NCI-H2029 treated with DMSO at 0.1 percent for 48 hours (cell line): Measurements from ENCODE around the gene FPR1.
"Not testable (repeated sequence)": the region's sequence is repeated elsewhere in the genome, so short reads cannot be mapped to it uniquely, and the experiment has no call there.

Experiments
- DNase-seq: peaks from one replicate; lab custom pipeline; 2025; lab: John Stamatoyannopoulos, UW

The FPR1 gene

GRCh38 chr19:51779703-51780102 is 28.0 kb upstream of the FPR1 start:
- DNase-seq: no peak

- no peak for DNase-seq
Observed at GRCh38 chr19:51779181-51779580, 27.5 kb upstream of the FPR1 start.

GRCh38 chr19:51777570-51778462 is 26.1 kb upstream of the FPR1 start:
- peak; percentile 7 for DNase-seq

DNA sequence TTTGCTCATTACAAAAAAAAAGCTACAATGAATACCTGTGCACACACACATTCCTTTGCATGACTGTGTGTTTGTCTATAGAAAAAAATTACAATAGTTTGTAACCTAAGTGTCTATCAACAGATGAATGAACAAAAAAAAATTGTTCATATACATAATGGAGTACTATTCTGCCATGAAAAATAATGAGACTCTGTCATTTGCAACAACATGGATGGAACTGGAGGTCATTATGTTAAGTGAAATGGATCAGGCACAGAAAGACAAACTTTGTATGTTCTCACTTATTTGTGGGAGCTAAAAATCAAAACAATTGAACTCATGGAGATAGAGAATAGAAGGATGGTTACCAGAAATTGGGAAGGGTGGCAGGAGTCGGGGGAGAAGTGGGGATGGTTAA is 24.9 kb upstream of the FPR1 start:
- DNase-seq: not testable (repeated sequence)

DNA sequence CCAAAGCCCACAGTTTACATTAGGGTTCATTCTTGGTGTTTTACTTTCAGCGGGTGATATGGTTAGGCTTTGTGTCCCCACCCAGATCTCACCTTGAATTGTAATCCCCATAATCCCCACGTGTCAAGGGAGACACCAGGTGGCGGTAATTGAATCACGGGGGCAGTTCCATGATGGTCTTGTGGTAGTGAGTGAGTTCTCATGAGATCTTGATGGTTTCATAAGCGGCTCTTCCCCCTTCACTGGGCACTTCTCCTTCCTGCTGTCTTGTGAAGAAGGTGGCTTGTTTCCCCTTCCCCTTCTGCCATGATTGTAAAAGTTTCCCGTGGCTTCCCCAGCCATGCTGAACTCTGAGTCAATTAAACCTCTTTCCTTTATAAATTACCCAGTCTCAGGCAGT is 21.3 kb upstream of the FPR1 start:
- no peak for DNase-seq

DNA sequence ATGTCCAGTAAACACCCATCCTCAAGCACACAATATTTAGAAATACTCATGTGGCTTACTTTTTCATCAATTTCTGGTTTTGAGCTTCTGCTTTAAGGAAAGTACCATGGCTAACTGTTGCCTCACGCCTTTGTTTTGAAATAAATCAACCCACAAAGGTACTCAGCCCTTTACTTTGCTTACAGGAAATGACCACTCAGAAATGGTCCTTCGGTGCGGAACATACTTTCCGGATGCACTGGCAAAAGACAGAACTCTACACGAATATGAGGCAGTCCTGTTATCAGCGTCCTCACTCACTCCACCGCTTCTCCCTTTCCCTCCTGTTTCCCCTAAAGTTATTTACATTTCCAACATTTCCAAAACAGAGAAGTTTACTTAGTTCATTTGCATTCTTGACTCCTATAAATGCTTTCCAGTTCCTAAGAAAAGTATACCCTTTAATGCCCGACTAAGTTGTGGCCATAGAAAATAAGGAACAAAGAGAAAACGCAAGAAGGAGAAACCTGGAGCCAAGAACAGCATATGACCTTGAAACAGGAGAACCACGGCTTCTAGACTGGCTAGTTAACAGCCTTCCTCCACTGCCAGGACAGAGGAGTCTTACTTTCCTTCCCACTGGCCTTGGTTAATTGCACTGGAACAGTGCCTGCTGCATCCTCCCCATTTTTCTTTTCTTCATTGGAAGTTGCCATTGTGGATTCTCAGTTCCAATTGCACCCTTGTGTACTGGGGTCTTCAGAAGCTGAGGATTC is 19.9 kb upstream of the FPR1 start:
- DNase-seq: no peak

DNA sequence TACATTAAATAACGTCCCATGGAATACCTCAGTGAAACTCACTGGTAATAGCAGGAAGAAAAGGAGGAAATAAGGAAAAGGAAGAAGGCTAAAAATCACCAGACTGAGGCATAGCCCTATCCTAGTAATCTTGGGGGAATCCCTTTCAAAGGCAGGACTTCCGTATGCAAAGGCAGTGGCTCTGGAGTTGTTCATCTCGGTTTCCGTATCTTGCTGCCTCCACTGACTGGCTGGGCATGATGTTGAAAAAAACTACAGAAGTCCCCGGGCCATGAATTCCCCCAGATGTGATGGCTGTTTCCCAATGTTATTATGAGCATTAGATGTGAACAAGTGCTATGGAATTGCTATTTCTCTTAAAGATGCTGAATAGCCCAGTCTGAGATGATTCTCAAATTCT is 14.8 kb upstream of the FPR1 start:
- no peak for DNase-seq

DNA sequence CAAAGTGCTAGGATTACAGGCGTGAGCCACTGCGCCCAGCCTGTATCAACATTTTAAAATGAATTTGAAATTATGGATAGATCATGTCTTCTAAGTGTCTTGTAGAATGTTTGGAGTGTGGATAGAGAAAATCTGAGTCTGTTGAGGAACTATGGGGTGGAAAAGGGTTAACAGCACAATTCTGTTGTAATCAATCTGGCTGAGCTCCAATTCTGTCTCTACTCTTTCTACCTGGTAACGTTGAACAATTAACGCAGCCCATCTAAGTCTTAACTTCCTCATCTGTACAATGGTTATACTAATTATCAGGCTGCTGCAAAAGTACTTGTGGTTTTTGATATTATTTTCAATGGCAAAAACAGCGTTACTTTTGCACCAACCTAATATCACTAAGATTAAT is 13.4 kb upstream of the FPR1 start:
- no peak for DNase-seq

GRCh38 chr19:51761696-51762095 is 10.0 kb upstream of the FPR1 start:
- no peak for DNase-seq

DNA sequence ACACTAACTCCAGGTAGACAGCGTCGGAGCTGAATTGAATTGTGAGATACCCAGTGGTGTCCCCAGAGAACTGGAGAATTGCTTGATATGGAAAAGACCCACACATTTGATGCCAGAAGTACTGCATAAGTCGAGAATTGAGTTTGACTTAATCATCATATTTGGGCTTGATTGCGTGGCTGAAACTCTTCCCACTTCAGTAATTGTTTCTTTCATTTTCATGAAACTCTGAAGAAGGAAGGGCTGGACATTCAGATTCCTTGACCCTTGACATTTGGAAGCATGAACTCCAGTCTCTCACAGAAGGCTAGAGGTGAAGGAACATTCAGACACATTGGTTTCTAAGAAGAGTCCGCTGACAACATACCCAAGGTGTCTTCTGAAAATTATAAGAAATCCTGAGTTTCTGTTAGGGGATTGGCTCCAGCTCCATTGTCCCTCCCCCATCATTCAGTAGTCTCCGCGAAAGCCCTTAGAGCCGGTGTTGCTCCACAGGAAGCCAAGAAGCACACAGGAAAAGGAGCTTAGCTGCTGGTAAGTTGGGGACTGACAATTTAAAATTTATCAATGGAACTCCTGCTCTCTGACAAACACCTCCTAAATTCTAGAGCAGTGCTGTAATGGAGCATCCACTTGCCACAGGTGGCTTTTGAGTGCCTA is 9.1 kb upstream of the FPR1 start, which contains the start of gene FPR2:
Gene FPR2 (plus strand): TSS at position 484 of the 660 bp plus-strand sequence. CDS start 7,479 bp downstream, outside the sequence.
- DNase-seq: no peak

DNA sequence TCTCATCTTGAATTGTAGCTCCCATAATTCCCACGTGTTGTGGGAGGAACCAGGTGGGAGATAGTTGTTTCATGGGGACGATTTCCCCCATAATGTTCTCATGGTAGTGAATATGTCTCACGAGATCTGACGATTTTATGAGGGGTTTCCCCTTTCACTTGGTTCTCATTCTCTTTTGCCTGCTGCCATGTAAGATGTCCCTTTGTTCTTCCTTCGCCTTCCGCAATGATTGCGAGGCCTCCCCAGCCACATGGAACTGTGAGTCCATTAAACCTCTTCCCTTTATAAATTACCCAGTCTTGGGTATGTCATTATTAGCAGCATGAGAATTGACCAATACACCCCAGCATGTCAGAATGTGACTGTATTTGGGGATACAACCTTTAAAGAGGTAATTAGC is 3.9 kb upstream of the FPR1 start:
- DNase-seq: no peak

DNA sequence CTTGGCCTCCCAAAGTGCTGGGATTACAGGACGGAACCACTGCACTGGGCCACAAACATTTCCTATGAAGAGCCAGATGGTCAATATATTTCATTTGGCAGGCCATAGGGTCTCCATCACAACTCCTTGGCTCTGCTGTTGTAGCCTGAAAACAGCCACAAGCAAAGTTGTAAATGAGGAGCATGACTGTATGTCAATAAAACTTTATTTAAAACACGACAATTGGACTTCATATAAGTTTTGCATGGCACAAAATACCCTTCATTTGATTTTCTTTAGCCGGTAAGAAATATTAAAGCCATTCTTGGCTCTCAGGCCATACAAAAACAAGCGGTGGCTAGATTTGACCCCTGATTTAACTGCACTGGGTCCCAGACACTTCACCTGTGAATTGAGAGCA is 3.1 kb upstream of the FPR1 start:
- DNase-seq: no peak

- no peak for DNase-seq
Observed at GRCh38 chr19:51754109-51754508, 2.4 kb upstream of the FPR1 start.

GRCh38 chr19:51750400-51751094 is 1.1 kb downstream of the FPR1 start:
- DNase-seq: no peak

DNA sequence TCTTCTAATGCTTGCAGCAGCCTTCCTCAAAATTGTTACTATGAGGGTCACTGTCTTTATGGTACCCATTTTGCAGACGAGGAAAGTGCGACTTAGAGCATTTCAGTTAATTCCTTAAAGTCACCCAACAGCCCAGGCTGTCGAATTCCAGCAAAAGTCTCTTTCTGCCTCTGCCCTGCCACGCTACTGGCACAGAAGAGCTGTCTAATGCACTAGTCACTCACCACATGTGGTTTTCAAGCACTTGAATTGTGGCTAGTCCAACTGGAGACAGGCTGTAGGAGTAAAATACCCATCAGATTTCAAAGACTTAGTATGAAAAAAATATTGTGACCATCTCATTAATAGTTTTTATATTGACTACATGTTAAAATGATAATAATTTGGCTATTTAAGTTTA is 1.7 kb downstream of the FPR1 start:
- no peak for DNase-seq

GRCh38 chr19:51746731-51747130 is 4.9 kb downstream of the FPR1 start:
- no peak for DNase-seq

DNA sequence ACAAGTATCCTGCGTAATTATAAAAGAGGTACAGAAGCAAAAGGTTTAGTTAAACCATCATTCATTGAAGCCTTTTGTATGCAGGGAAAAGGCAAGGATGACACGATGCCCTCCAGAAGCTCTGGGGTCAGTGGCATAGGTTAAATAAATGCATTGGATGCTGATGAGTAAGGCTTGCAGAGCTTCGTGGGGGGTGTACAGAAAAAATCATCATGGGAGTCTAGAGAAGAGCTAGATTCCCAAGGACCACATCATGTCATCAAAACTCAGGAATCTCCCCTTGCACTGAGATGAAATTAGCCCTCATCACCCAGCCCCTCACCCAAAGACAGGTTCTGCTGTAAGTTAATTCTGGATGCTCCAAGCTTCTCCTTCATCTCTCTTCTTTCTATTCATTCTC is 8.3 kb downstream of the FPR1 start:
- no peak for DNase-seq

GRCh38 chr19:51742789-51743188 is 8.9 kb downstream of the FPR1 start:
- no peak for DNase-seq

DNA sequence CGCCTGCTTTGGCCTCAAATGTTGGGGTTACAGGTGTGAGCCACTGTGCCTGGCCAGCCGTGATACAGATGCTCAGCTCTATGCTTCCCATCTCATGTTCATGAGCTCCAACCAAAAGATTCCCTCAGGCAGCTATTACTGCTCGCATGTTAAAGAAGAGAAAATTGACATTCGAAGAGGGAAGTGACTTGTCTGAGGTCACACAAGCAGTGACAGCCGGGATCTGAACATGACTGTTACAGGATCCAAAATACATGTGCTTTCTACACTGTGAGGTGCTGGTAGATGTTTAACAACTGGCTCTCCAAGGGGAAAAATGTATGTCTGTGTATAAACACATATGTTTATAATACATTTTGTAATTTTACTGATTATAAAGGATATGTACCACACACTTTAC is 11.3 kb downstream of the FPR1 start:
- no peak for DNase-seq

GRCh38 chr19:51739466-51740213 is 12.0 kb downstream of the FPR1 start:
- DNase-seq: no peak

DNA sequence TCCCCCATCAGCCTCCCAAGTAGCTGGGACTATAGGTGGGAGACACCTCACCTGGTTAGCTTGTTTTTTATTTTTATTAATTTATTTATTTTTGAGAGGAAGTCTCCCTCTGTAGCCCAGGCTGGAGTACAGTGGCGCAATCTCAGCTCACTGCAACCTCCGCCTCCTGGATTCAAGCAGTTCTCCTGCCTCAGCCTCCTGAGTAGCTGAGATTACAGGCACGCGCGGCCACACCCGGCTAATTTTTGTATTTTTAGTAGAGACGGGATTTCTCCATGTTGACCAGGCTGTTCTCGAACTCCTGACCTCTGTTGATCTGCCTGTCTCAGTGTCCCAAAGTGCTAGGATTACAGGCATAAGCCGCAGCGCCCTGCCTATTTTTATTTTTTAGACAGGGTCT is 13.2 kb downstream of the FPR1 start:
- not testable (repeated sequence) for DNase-seq
